Dermis microvascular lymphatic vessel endothelial cell (primary cell): ENCODE data around the gene EFCAB6. TPM values are rescaled to one million over a fixed set of nuclear protein-coding genes. Genes with fewer than 3 reads are reported as not detected.

Experiments used
- DNase-seq, 2 donors: peaks; one replicate each; pipeline versions ENCODE4 v3.0.0 to v3.0.0-alpha.2; 2010; ENCODE audit warnings: low read depth in 2 of 2
- total RNA-seq: library from RNA; depleted of rRNA; stranded (reverse); fragments of >200 nt; gene quantifications from 2 replicates; pipeline ENCODE4 v1.2.1, GENCODE V29; 2014

Gene EFCAB6
- total RNA-seq, 1 donor from 2014 or later = 0.13 TPM

GRCh38 chr22:43749473-43749872 is 62.6 kb downstream of the EFCAB6 start:
- no peak for DNase-seq

GRCh38 chr22:43747877-43748276 is 64.2 kb downstream of the EFCAB6 start:
- no peak for DNase-seq

GRCh38 chr22:43747058-43747457 is 65.0 kb downstream of the EFCAB6 start:
- no peak for DNase-seq

- no peak for DNase-seq
Measured at GRCh38 chr22:43745783-43746356, 66.2 kb downstream of the EFCAB6 start.

- no peak for DNase-seq
Measured at GRCh38 chr22:43745411-43745770, 66.7 kb downstream of the EFCAB6 start.

- DNase-seq = no peak
Measured at GRCh38 chr22:43744700-43745410, 67.2 kb downstream of the EFCAB6 start.

GRCh38 chr22:43743929-43744643 is 68.0 kb downstream of the EFCAB6 start:
- DNase-seq = no peak

GRCh38 chr22:43743131-43743530 is 69.0 kb downstream of the EFCAB6 start:
- DNase-seq = no peak

- DNase-seq = no peak
Measured at GRCh38 chr22:43742154-43742950, 69.8 kb downstream of the EFCAB6 start.

- no peak for DNase-seq
Measured at GRCh38 chr22:43740587-43741270, 71.4 kb downstream of the EFCAB6 start.

- no peak for DNase-seq
Measured at GRCh38 chr22:43739851-43740379, 72.2 kb downstream of the EFCAB6 start.

GRCh38 chr22:43737150-43737828 is 74.8 kb downstream of the EFCAB6 start:
- DNase-seq = no peak

GRCh38 chr22:43736651-43737050 is 75.5 kb downstream of the EFCAB6 start:
- no peak for DNase-seq

- no peak for DNase-seq
Measured at GRCh38 chr22:43734370-43735150, 77.5 kb downstream of the EFCAB6 start.

- no peak for DNase-seq
Measured at GRCh38 chr22:43733138-43733537, 79.0 kb downstream of the EFCAB6 start.

- DNase-seq = no peak
Measured at GRCh38 chr22:43731988-43732387, 80.1 kb downstream of the EFCAB6 start.

- DNase-seq = no peak
Measured at GRCh38 chr22:43726964-43727543, 85.1 kb downstream of the EFCAB6 start.

- DNase-seq = no peak
Measured at GRCh38 chr22:43726322-43726721, 85.8 kb downstream of the EFCAB6 start.

GRCh38 chr22:43723816-43724215 is 88.3 kb downstream of the EFCAB6 start:
- no peak for DNase-seq
